ENCODE measurements around the gene SYPL1. TPM values are rescaled to one million over a fixed set of nuclear protein-coding genes. Genes with fewer than 3 reads are reported as not detected.

Gene SYPL1
- total and polyA plus RNA-seq, 9 of the 15 experiments (the other 6 are each of a cell fraction or from before 2014, with no cell fraction given) = 23.8 to 214 (median 70.2) TPM

DNA sequence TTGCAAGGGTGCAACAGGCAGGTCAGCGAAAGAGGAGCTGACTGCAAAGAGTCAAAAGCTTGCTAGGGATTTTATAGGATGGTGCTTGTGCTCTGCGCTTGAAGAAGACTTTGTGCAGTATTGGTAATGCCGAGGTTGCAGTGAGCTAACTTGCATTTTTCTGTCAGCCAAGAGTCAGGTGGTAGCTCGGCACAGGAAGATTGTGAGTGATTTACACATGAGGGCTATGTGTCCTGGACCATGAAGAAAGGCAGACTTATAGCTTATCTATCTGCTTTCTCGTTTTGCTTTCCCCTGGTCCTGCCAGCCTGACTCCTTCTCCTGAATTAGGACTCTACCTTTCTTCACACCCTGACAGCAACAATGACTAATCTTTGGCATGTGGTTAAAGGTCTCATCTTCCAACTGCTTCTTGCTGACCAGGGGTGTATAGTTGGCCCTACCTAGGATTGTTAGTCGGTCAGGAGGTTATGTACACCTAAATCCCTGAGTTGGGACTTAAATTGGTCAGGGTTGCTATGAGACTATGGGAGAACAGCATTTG is 4.1 kb upstream of the SYPL1 start:
- no peak for FAIRE-seq
- in situ Hi-C loops (cut with MboI) = no loop called here
- no peak overlapping the region for H3K4me3 ChIP-seq
- TF ChIP-seq, protein P1, sequence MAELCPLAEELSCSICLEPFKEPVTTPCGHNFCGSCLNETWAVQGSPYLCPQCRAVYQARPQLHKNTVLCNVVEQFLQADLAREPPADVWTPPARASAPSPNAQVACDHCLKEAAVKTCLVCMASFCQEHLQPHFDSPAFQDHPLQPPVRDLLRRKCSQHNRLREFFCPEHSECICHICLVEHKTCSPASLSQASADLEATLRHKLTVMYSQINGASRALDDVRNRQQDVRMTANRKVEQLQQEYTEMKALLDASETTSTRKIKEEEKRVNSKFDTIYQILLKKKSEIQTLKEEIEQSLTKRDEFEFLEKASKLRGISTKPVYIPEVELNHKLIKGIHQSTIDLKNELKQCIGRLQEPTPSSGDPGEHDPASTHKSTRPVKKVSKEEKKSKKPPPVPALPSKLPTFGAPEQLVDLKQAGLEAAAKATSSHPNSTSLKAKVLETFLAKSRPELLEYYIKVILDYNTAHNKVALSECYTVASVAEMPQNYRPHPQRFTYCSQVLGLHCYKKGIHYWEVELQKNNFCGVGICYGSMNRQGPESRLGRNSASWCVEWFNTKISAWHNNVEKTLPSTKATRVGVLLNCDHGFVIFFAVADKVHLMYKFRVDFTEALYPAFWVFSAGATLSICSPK (IDR thresholded peaks at IDR 0.05; ENCODE audit: borderline replicate concordance) = no peak
- peak; percentile 54; the same call in 1 of the 2 replicates for TF ChIP-seq L3MBTL2 (IDR thresholded peaks at IDR 0.05)
- TF ChIP-seq, protein P2, sequence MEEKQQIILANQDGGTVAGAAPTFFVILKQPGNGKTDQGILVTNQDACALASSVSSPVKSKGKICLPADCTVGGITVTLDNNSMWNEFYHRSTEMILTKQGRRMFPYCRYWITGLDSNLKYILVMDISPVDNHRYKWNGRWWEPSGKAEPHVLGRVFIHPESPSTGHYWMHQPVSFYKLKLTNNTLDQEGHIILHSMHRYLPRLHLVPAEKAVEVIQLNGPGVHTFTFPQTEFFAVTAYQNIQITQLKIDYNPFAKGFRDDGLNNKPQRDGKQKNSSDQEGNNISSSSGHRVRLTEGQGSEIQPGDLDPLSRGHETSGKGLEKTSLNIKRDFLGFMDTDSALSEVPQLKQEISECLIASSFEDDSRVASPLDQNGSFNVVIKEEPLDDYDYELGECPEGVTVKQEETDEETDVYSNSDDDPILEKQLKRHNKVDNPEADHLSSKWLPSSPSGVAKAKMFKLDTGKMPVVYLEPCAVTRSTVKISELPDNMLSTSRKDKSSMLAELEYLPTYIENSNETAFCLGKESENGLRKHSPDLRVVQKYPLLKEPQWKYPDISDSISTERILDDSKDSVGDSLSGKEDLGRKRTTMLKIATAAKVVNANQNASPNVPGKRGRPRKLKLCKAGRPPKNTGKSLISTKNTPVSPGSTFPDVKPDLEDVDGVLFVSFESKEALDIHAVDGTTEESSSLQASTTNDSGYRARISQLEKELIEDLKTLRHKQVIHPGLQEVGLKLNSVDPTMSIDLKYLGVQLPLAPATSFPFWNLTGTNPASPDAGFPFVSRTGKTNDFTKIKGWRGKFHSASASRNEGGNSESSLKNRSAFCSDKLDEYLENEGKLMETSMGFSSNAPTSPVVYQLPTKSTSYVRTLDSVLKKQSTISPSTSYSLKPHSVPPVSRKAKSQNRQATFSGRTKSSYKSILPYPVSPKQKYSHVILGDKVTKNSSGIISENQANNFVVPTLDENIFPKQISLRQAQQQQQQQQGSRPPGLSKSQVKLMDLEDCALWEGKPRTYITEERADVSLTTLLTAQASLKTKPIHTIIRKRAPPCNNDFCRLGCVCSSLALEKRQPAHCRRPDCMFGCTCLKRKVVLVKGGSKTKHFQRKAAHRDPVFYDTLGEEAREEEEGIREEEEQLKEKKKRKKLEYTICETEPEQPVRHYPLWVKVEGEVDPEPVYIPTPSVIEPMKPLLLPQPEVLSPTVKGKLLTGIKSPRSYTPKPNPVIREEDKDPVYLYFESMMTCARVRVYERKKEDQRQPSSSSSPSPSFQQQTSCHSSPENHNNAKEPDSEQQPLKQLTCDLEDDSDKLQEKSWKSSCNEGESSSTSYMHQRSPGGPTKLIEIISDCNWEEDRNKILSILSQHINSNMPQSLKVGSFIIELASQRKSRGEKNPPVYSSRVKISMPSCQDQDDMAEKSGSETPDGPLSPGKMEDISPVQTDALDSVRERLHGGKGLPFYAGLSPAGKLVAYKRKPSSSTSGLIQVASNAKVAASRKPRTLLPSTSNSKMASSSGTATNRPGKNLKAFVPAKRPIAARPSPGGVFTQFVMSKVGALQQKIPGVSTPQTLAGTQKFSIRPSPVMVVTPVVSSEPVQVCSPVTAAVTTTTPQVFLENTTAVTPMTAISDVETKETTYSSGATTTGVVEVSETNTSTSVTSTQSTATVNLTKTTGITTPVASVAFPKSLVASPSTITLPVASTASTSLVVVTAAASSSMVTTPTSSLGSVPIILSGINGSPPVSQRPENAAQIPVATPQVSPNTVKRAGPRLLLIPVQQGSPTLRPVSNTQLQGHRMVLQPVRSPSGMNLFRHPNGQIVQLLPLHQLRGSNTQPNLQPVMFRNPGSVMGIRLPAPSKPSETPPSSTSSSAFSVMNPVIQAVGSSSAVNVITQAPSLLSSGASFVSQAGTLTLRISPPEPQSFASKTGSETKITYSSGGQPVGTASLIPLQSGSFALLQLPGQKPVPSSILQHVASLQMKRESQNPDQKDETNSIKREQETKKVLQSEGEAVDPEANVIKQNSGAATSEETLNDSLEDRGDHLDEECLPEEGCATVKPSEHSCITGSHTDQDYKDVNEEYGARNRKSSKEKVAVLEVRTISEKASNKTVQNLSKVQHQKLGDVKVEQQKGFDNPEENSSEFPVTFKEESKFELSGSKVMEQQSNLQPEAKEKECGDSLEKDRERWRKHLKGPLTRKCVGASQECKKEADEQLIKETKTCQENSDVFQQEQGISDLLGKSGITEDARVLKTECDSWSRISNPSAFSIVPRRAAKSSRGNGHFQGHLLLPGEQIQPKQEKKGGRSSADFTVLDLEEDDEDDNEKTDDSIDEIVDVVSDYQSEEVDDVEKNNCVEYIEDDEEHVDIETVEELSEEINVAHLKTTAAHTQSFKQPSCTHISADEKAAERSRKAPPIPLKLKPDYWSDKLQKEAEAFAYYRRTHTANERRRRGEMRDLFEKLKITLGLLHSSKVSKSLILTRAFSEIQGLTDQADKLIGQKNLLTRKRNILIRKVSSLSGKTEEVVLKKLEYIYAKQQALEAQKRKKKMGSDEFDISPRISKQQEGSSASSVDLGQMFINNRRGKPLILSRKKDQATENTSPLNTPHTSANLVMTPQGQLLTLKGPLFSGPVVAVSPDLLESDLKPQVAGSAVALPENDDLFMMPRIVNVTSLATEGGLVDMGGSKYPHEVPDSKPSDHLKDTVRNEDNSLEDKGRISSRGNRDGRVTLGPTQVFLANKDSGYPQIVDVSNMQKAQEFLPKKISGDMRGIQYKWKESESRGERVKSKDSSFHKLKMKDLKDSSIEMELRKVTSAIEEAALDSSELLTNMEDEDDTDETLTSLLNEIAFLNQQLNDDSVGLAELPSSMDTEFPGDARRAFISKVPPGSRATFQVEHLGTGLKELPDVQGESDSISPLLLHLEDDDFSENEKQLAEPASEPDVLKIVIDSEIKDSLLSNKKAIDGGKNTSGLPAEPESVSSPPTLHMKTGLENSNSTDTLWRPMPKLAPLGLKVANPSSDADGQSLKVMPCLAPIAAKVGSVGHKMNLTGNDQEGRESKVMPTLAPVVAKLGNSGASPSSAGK (IDR thresholded peaks at IDR 0.05) = 0 out of 2 replicates have a peak, but pooled peaks have one; percentile 19
- peak; percentile 70 for TF ChIP-seq MEIS2 (IDR thresholded peaks at IDR 0.05; ENCODE audit: partially characterized antibody)
- TF ChIP-seq, protein P3, sequence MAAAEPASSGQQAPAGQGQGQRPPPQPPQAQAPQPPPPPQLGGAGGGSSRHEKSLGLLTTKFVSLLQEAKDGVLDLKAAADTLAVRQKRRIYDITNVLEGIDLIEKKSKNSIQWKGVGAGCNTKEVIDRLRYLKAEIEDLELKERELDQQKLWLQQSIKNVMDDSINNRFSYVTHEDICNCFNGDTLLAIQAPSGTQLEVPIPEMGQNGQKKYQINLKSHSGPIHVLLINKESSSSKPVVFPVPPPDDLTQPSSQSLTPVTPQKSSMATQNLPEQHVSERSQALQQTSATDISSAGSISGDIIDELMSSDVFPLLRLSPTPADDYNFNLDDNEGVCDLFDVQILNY (CRISPR knock-in tag; IDR thresholded peaks at IDR 0.05) = no peak
- TF ChIP-seq FOXJ2 (tag; IDR thresholded peaks at IDR 0.05) = 0 out of 2 replicates have a peak, but pooled peaks have one; percentile 33

More for the DNA sequence above, 4.1 kb upstream of the SYPL1 start:
- Histone ChIP-seq H3K4me1 (replicated peaks in 1 of 2; ENCODE audit: control insufficient read depth in 2 of 2, insufficient read depth in 2 of 2, low read length in 2 of 2) (peaks cover 7 to 17% of the 10 kb centered on the region in 2 experiments), H3K9ac (ENCODE audit: insufficient read depth in 1 of 2, low read depth in 2 of 2, low read length in 2 of 2) (no peak overlapping the region), H2AFZ (ENCODE audit: low read depth, low read length) (no peak overlapping the region), H3K36me3 (ENCODE audit: control insufficient read depth, insufficient read depth, low read length) (no peaks in the 10 kb centered on the region), H3K9me1 (ENCODE audit: control insufficient read depth, insufficient read depth, low read length) (no peaks in the 10 kb centered on the region), H4K20me1 (replicated peaks; ENCODE audit: control insufficient read depth, insufficient read depth, low read length) (no peaks in the 10 kb centered on the region), H3K9me3 (replicated peaks; ENCODE audit: control insufficient read depth, insufficient read depth, low read depth, low read length) (peaks cover 7% of the 10 kb centered on the region; the same call in 1 of the 2 replicates), H3K27ac (ENCODE audit: extremely low read depth, low read depth, low read length) (no peak overlapping the region), H3K79me2 (ENCODE audit: control insufficient read depth, insufficient read depth, low read length) (peaks cover 9% of the 10 kb centered on the region), H3K27me3 (ENCODE audit: control insufficient read depth in 2 of 2, insufficient read depth in 2 of 2, low read length in 2 of 2) (no peaks in the 10 kb centered on the region), H3K4me2 (ENCODE audit: insufficient read depth, low read length) (no peak overlapping the region)
- DNase-seq (ENCODE audit: extremely low read depth in 1 of 4, low spot score in 3 of 4) = no peak
- intact Hi-C loops (cut with micrococcal nuclease) = loop anchor here (10.0 kb wide), 1 partner anchor 869 kb away; no protein-coding TSS in a partner anchor
- 26% methylated on average over 6 of the region's 6 CpGs for WGBS (ENCODE audit: insufficient coverage, low coverage, missing lambda C conversion rate)
- no TSS peak for BruUV-seq (replicated peaks)
- ChIA-PET CTCF (ENCODE audit: low intra/inter-chr PET ratio) (no interaction called here), POLR2A (interaction anchor here (0.6 to 1.7 kb wide), 4 partner anchors 10 to 203 kb away, joined by 3 to 8 read pairs (median 5); no protein-coding TSS in a partner anchor)
- ATAC-seq = no peak

Measured in K562 (cell line).